HepG2 (cell line): ENCODE results near the gene SLC20A1. TPM values are rescaled to one million over a fixed set of nuclear protein-coding genes. Genes with fewer than 3 reads are reported as not detected.

ENCODE experiments used
- ARID4A ChIP-seq: sonication (generic); formaldehyde crosslinking; IDR thresholded peaks from 2 replicates; pipeline ENCODE4 v1.5.0; 2020; ENCODE audit warnings: mild to moderate bottlenecking, missing genetic modification reagents, borderline replicate concordance
- ATF2 ChIP-seq: sonication (generic); formaldehyde crosslinking; IDR thresholded peaks from 2 replicates; pipeline ENCODE4 v1.4.0; 2020; ENCODE audit warnings: missing genetic modification reagents
- CCAR2 ChIP-seq: fragments of 200-400 bp; formaldehyde crosslinking; optimal IDR thresholded peaks from 2 replicates; pipeline ENCODE3; 2018; ENCODE audit warnings: low read depth, mild to moderate bottlenecking, low read length, moderate library complexity
- KLF16 ChIP-seq, 2 experiments: sonication (generic) in 1 of 2; formaldehyde crosslinking in 1 of 2; IDR thresholded peaks; 2 replicates each; pipeline versions ENCODE4 v1.6.1 to v1.8.0; 2016 to 2023; ENCODE audit warnings: missing genetic modification reagents in 2 of 2, missing compliant biosample characterization in 1 of 2
- PCBP2 ChIP-seq: fragments of 200-400 bp; formaldehyde crosslinking; optimal IDR thresholded peaks from 2 replicates; pipeline ENCODE3; 2018; ENCODE audit warnings: low read length, low read depth; ENCODE audit not compliant: poor library complexity, severe bottlenecking
- SALL2 ChIP-seq: sonication (generic); formaldehyde crosslinking; IDR thresholded peaks from 2 replicates; pipeline ENCODE4 v1.8.1; 2023; ENCODE audit warnings: mild to moderate bottlenecking, missing genetic modification reagents, inconsistent platforms
- SRSF9 ChIP-seq: fragments of 200-400 bp; formaldehyde crosslinking; IDR thresholded peaks from 2 replicates; pipeline ENCODE4 v1.6.1; 2018; ENCODE audit warnings: borderline replicate concordance, mild to moderate bottlenecking, low read depth, low read length; ENCODE audit not compliant: insufficient read depth, poor library complexity, severe bottlenecking
- ZNF354B ChIP-seq: sonication (generic); formaldehyde crosslinking; IDR thresholded peaks from 2 replicates; pipeline ENCODE4 v1.8.0; 2022; ENCODE audit warnings: mild to moderate bottlenecking, missing genetic modification reagents
- ZNF446 ChIP-seq: sonication (generic); formaldehyde crosslinking; IDR thresholded peaks from 2 replicates; pipeline ENCODE4 v1.5.0; 2020; ENCODE audit warnings: mild to moderate bottlenecking, missing genetic modification reagents
- ZNF598 ChIP-seq: sonication (generic); formaldehyde crosslinking; IDR thresholded peaks from 2 replicates; pipeline ENCODE4 v1.5.1; 2020; ENCODE audit warnings: mild to moderate bottlenecking, missing genetic modification reagents, borderline replicate concordance
- ZNF749 ChIP-seq: sonication (generic); formaldehyde crosslinking; IDR thresholded peaks from 2 replicates; pipeline ENCODE4 v1.8.0; 2022; ENCODE audit warnings: mild to moderate bottlenecking, missing genetic modification reagents, moderate library complexity, borderline replicate concordance
- polyA plus RNA-seq, 8 experiments: library from polyadenylated mRNA; depleted of rRNA in 3 of 8; stranded (reverse) in 7 of 8; unstranded in 1 of 8; fragments of >200 nt; fragmentation: Illumina TruSeq in 4 of 8; extraction: Trizol in 4 of 8; gene quantifications; 2 replicates each; pipeline versions ENCODE4 v1.2.1 to v1.2.3, GENCODE V29; 2011 to 2016; ENCODE audit warnings: low read depth in 4 of 8, missing spikeins in 1 of 8, mixed read lengths in 1 of 8; ENCODE audit not compliant: insufficient read depth in 1 of 8
- total RNA-seq, 5 experiments: library from RNA; depleted of rRNA; stranded (reverse); fragments of >200 nt; fragmentation: Illumina TruSeq; extraction: Trizol; gene quantifications; 2 replicates each; pipeline ENCODE4 v1.2.3, GENCODE V29; 2016; ENCODE audit warnings: low read depth in 1 of 5
- TF ChIP-seq, protein P1 (sequence below): sonication (generic); formaldehyde crosslinking; IDR thresholded peaks from 2 replicates; pipeline ENCODE4 v1.4.0; 2020; ENCODE audit warnings: low read depth, mild to moderate bottlenecking, missing genetic modification reagents
- TF ChIP-seq, protein P2 (sequence below): IDR thresholded peaks from 2 replicates; pipeline ENCODE4 v1.6.1; 2016; ENCODE audit warnings: missing genetic modification reagents, missing compliant biosample characterization
- TF ChIP-seq, protein P3 (sequence below): sonication (generic); formaldehyde crosslinking; IDR thresholded peaks from 2 replicates; pipeline ENCODE4 v1.4.0; 2020; ENCODE audit warnings: missing genetic modification reagents

SLC20A1 gene
- total and polyA plus RNA-seq, 2 of the 13 experiments (the other 11 are each of a cell fraction or from before 2014, with no cell fraction given): 54.0 to 85.9 TPM

- TF ChIP-seq ARID4A (CRISPR knock-in tag): no peak
- TF ChIP-seq, protein P1, sequence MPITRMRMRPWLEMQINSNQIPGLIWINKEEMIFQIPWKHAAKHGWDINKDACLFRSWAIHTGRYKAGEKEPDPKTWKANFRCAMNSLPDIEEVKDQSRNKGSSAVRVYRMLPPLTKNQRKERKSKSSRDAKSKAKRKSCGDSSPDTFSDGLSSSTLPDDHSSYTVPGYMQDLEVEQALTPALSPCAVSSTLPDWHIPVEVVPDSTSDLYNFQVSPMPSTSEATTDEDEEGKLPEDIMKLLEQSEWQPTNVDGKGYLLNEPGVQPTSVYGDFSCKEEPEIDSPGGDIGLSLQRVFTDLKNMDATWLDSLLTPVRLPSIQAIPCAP (CRISPR knock-in tag): no peak
- TF ChIP-seq ZNF749 (CRISPR knock-in tag): 0 out of 2 replicates have a peak, but pooled peaks have one; percentile 1
- TF ChIP-seq SALL2 (CRISPR knock-in tag): no peak
- TF ChIP-seq PCBP2: no peak
- TF ChIP-seq SRSF9: no peak
- 0 out of 4 replicates have a peak, but pooled peaks of 1 of the 2 experiments have one; percentile 12 for TF ChIP-seq KLF16 (CRISPR knock-in tag; IDR thresholded peaks at IDR 0.05)
- TF ChIP-seq, protein P2, sequence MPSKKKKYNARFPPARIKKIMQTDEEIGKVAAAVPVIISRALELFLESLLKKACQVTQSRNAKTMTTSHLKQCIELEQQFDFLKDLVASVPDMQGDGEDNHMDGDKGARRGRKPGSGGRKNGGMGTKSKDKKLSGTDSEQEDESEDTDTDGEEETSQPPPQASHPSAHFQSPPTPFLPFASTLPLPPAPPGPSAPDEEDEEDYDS (CRISPR knock-in tag): no peak
- no peak for TF ChIP-seq CCAR2
- TF ChIP-seq ATF2 (CRISPR knock-in tag): no peak
- no peak for TF ChIP-seq ZNF598
- TF ChIP-seq ZNF354B (CRISPR knock-in tag): peak; percentile 28; the same call in 1 of the 2 replicates
- peak; percentile 87 for TF ChIP-seq ZNF446 (CRISPR knock-in tag)
- TF ChIP-seq, protein P3, sequence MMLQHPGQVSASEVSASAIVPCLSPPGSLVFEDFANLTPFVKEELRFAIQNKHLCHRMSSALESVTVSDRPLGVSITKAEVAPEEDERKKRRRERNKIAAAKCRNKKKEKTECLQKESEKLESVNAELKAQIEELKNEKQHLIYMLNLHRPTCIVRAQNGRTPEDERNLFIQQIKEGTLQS: peak; percentile 4; the same call in 1 of the 2 replicates
Observed at GRCh38 chr2:112646102-112646719, 472 bp downstream of the SLC20A1 start (continued).
